Cardiac muscle cell (in vitro differentiated cells and primary cell): ENCODE measurements around the gene ASPG. TPM values are rescaled to one million over a fixed set of nuclear protein-coding genes. Genes with fewer than 3 reads are reported as not detected.

ENCODE experiments used
- DNase-seq, 2 donors: peaks; one replicate each; pipeline versions ENCODE4 v3.0.0 to v3.0.0-alpha.2; 2010 to 2017; ENCODE audit warnings: low read depth in 1 of 2, low spot score in 1 of 2
- H3K27ac ChIP-seq: fragments of 200-600 bp; sonication (generic); 2 replicates; pipeline ENCODE4 v1.5.1; 2016
- H3K27me3 ChIP-seq: fragments of 200-600 bp; sonication (generic); 2 replicates; pipeline ENCODE4 v1.6.0; 2016; ENCODE audit warnings: control low read depth
- H3K36me3 ChIP-seq: fragments of 200-600 bp; sonication (generic); 2 replicates; pipeline ENCODE4 v1.5.1; 2016; ENCODE audit warnings: control low read depth
- H3K4me1 ChIP-seq: fragments of 200-600 bp; sonication (generic); 2 replicates; pipeline ENCODE4 v1.8.1; 2017; ENCODE audit warnings: low read depth, mild to moderate bottlenecking, mixed run types
- H3K4me3 ChIP-seq: fragments of 200-600 bp; sonication (generic); 2 replicates; pipeline ENCODE4 v1.5.1; 2016; ENCODE audit warnings: mild to moderate bottlenecking
- H3K9me3 ChIP-seq: fragments of 200-600 bp; sonication (generic); 2 replicates; pipeline ENCODE4 v1.5.1; 2017; ENCODE audit warnings: low read depth, mild to moderate bottlenecking, control low read depth
- polyA plus RNA-seq: library from polyadenylated mRNA; unstranded; fragments of >200 nt; fragmentation: Nextera tagmentation; extraction: Ambion mirVana; gene quantifications from 2 replicates; pipeline ENCODE4 v1.2.1, GENCODE V29; 2016
- total RNA-seq: library from RNA; depleted of rRNA; stranded (reverse); fragments of >200 nt; gene quantifications from 2 replicates; pipeline ENCODE4 v1.2.3, GENCODE V29; 2016
- TF ChIP-seq, protein P1 (sequence below): IDR thresholded peaks from 2 replicates; pipeline ENCODE4 v1.5.1; 2012; ENCODE audit warnings: low read depth, mild to moderate bottlenecking, low read length

Gene ASPG
- total and polyA plus RNA-seq, 2 experiments from 2014 or later = 3.4 to 7.3 TPM

DNA sequence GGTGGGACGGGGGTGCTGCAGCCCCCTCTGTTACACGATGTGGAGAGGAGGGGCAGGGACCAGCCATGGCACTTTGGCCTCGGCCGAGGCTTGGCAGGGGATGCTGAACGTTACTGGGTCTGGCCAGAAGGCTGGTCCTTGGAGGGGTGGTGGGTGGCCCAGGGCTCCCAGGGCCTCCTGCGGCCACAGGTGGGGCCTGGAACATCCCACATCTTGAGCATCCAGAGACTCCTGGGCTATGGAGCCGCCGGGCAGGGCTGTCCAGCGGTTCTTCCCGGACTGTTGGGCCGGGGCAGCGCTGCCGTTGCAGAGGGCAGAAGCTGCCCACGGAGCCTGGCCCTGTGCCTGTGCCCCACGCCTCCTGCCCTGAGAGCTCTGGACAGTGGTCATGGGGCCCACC, 68.7 kb downstream of the ASPG start:
- no peaks in the 10 kb centered on the region for H3K27me3 ChIP-seq
- TF ChIP-seq, protein P1, sequence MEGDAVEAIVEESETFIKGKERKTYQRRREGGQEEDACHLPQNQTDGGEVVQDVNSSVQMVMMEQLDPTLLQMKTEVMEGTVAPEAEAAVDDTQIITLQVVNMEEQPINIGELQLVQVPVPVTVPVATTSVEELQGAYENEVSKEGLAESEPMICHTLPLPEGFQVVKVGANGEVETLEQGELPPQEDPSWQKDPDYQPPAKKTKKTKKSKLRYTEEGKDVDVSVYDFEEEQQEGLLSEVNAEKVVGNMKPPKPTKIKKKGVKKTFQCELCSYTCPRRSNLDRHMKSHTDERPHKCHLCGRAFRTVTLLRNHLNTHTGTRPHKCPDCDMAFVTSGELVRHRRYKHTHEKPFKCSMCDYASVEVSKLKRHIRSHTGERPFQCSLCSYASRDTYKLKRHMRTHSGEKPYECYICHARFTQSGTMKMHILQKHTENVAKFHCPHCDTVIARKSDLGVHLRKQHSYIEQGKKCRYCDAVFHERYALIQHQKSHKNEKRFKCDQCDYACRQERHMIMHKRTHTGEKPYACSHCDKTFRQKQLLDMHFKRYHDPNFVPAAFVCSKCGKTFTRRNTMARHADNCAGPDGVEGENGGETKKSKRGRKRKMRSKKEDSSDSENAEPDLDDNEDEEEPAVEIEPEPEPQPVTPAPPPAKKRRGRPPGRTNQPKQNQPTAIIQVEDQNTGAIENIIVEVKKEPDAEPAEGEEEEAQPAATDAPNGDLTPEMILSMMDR = no peak
- no peak overlapping the region for H3K27ac ChIP-seq
- H3K4me3 ChIP-seq = no peak overlapping the region
- H3K4me1 ChIP-seq = peaks cover 34% of the 10 kb centered on the region
- no peaks in the 10 kb centered on the region for H3K9me3 ChIP-seq
- H3K36me3 ChIP-seq = no peaks in the 10 kb centered on the region
- DNase-seq = no peak

DNA sequence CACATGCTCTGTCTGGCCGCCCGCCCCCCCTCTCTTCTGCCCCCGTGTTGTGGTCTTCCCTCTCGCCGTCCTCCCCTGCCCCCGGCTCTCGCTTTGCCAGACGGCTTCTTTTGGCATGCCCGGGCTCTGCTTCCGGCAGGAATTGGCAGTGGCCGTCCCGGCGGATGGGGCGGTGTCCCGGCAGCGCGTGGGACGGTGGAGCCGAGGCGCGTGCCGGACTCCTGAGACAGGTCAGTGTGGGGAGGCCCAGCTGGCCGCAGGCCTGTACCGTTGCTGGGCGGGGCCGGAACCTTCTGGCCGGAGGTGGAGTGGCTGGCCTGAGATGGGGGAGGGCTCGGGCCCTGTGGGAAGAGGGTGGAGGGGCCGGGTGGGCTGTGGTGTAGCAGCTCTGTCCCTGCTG, 70.0 kb downstream of the ASPG start:
- Histone ChIP-seq H3K9me3 (no peaks in the 10 kb centered on the region), H3K27me3 (no peaks in the 10 kb centered on the region), H3K4me1 (peaks cover 24% of the 10 kb centered on the region), H3K4me3 (no peak overlapping the region), H3K36me3 (no peaks in the 10 kb centered on the region), H3K27ac (no peak overlapping the region)
- TF ChIP-seq, protein P1 = no peak
- no peak for DNase-seq

DNA sequence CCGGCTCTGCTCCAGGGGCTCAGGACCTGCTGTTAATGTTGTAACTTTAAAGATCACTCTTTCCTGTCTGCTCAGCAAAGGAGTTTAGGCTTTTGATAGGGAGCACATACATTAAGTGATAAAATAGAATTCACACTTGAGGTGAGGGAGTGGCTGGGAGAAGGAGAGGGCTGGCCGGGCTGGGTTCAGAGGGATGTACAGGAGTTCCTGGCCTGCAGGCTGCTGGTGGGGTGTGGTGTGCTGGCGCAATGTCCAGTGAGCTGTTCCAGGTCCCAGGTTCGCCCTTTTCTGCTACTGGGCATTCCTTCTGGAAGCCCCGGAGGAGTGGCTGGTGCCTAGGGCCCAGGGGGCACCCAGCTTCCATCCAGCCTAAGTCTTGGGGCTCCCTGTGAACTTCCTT, 70.6 kb downstream of the ASPG start:
- TF ChIP-seq, protein P1 = no peak
- H3K9me3 ChIP-seq = no peaks in the 10 kb centered on the region
- no peaks in the 10 kb centered on the region for H3K27me3 ChIP-seq
- no peak overlapping the region for H3K4me3 ChIP-seq
- H3K27ac ChIP-seq = no peak overlapping the region
- H3K36me3 ChIP-seq = no peaks in the 10 kb centered on the region
- peaks cover 18% of the 10 kb centered on the region for H3K4me1 ChIP-seq
- no peak for DNase-seq

DNA sequence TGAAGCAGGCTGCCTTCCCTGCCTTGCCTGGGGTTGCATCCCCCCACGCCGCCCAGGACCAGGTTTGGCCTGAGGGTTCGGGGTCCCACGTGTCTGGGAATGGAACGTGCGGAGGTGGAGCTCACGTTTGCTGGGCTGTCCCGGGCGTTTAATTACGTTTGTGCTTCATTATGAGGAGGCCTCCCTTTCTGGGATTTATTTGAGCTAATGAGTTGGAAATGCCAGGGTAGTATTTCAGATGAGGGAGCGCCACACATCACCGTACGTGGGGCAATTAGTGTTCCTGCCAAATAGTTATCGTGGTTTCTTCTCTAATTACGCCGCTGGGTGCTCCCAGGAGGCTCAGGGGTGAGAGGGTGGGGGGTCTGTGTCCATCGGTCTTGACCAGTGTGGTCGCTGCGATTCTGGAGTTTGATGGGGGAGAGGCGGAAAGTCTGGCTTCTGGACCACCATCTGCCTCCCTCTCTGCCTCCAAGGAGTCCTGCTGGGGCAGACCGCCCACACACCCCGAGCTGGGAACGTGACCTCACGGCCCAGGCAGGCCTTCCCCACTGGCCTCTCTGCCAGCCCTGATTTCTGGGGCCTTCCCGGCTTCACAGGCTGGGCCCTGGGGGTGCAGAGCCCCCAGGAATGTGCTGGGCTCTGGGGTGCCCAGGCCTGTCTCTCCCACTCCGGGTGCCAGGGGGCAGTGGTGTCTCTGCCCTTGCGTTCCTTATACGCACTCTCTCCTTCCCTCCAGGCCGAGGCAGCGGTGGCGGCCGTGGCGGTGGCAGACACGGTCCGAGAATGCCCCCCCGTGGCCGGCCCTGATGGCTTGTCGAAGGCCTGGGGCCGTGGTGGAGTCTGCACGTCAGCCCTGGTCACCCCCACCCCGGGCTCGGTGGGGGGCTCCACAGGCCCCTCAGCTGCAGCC, 71.8 kb downstream of the ASPG start:
- Histone ChIP-seq H3K36me3 (no peaks in the 10 kb centered on the region), H3K9me3 (no peaks in the 10 kb centered on the region), H3K4me3 (no peak overlapping the region), H3K27ac (no peak overlapping the region), H3K27me3 (no peaks in the 10 kb centered on the region), H3K4me1 (peaks cover 13% of the 10 kb centered on the region)
- TF ChIP-seq, protein P1 = no peak
- no peak for DNase-seq

DNA sequence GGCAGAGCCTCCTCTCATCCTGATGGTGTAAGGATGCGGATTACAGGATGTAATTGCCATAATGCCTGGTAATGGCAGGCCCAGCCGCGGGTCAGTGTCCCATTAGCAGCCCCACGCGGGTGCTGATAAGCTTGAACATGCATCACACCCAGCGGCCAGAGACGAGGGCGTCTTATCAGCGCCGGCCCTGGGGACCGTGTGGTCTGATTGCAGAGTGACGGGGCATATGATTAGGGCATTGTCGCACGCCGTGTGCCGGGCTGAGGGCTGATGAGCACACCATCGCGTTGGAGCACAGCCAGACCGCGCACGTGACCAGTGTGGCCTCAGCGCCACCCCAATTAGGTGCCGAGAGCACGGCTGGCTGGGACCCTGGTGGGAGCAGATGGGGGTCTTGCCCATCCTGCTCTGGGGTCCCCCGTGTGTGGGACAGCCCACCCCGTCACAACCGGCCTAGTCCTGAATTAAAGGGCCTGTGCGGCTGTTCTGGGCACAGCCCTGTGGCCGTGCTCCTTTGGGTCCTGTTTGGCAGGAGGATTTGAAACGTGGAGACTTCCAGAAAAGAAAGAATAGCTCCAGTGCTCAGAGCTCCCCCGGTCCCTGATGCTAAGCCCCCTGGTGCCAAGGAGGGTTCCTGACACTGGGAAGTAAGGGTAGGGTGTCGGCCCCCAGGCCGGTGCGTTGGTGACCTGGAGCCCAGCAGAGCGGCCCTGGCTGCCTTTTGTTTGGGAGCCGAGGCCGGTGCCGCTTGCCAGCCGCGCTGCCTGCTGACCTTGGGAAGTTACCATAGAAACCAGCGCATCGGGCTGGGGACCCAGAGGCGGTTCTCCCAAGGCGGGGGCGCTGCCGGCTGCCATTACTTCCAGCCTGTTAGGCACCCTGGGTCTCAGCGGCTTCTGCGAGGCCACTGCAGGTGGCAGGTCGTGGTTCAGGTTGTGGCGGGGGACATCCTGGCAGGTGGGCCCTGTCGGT, 73.6 kb downstream of the ASPG start:
- Histone ChIP-seq H3K9me3 (no peaks in the 10 kb centered on the region), H3K4me3 (no peak overlapping the region), H3K27ac (peak overlapping the region; percentile 53), H3K27me3 (no peaks in the 10 kb centered on the region), H3K36me3 (no peaks in the 10 kb centered on the region), H3K4me1 (peaks cover 13% of the 10 kb centered on the region)
- TF ChIP-seq, protein P1 = no peak
- DNase-seq = peak in 1 of 2 donors; percentile 51
